MCF 10A (cell line): ENCODE measurements around the gene PKD1. TPM values are rescaled to one million over a fixed set of nuclear protein-coding genes. Genes with fewer than 3 reads are reported as not detected.

Experiments used
- BruUV-seq: library from RNA; stranded (reverse); fragments of 400-500 nt; replicated peaks from 2 replicates; lab custom pipeline; 2021; lab: Mats Ljungman, UMichigan
- CTCF ChIA-PET: fragments of 300-600 bp; sonication (Branson Sonifier 250); formaldehyde crosslinking; extraction: SDS; loops from one replicate; lab custom pipeline; 2021; ENCODE audit warnings: antibody characterized with exemption, inconsistent platforms; lab: Yijun Ruan, JAX
- POLR2A ChIA-PET: fragments of 300-600, 350-650 bp; sonication (Branson Sonifier 250); formaldehyde crosslinking; extraction: SDS; loops from one replicate; lab custom pipeline; 2020; ENCODE audit warnings: antibody characterized with exemption, inconsistent platforms; lab: Yijun Ruan, JAX
- DNase-seq: peaks from one replicate; pipeline ENCODE4 v3.0.0-alpha.2; 2018; ENCODE audit not compliant: unreplicated experiment
- H3K27ac Mint-ChIP-seq: one replicate; pipeline ENCODE4 v1.8.0; 2022; ENCODE audit warnings: mild to moderate bottlenecking, low read depth, mixed read lengths; ENCODE audit not compliant: unreplicated experiment
- H3K27me3 Mint-ChIP-seq: one replicate; pipeline ENCODE4 v1.8.0; 2022; ENCODE audit warnings: mixed read lengths; ENCODE audit not compliant: insufficient read depth, unreplicated experiment
- H3K36me3 Mint-ChIP-seq: one replicate; pipeline ENCODE4 v1.8.0; 2022; ENCODE audit warnings: mild to moderate bottlenecking, moderate library complexity, mixed read lengths; ENCODE audit not compliant: insufficient read depth, unreplicated experiment
- H3K4me1 Mint-ChIP-seq: one replicate; pipeline ENCODE4 v1.8.0; 2022; ENCODE audit warnings: mixed read lengths; ENCODE audit not compliant: insufficient read depth, unreplicated experiment
- H3K4me3 Mint-ChIP-seq: one replicate; pipeline ENCODE4 v1.8.0; 2022; ENCODE audit warnings: mild to moderate bottlenecking, moderate library complexity, mixed read lengths; ENCODE audit not compliant: unreplicated experiment
- H3K9me3 Mint-ChIP-seq: one replicate; pipeline ENCODE4 v1.8.0; 2022; ENCODE audit warnings: mixed read lengths; ENCODE audit not compliant: unreplicated experiment
- CTCF ChIP-seq: fragments of 200-600 bp; IDR thresholded peaks from one replicate; pipeline ENCODE4 v1.8.0; 2022; ENCODE audit warnings: antibody characterized with exemption, mild to moderate bottlenecking; ENCODE audit not compliant: unreplicated experiment
- intact Hi-C: fragments of 100-400 bp; cut with micrococcal nuclease; formaldehyde crosslinking; loops from 2 replicates; pipeline ENCODE4 v1.14.1; 2022
- total RNA-seq: library from RNA; stranded (reverse); gene quantifications from 2 replicates; pipeline ENCODE4 v1.2.3, GENCODE V29; 2022

Gene PKD1
- total RNA-seq, 1 experiment from 2014 or later: 187 TPM

- no peak overlapping the region for H3K27ac Mint-ChIP-seq
- ChIA-PET CTCF (no interaction called here), POLR2A (interaction anchor here (0.6 kb wide), 1 partner anchor 8 kb away, joined by 3 read pairs; no protein-coding TSS in a partner anchor)
- peaks cover 59% of the 10 kb centered on the region for H3K36me3 Mint-ChIP-seq
- TF ChIP-seq CTCF: no peak
- no peaks in the 10 kb centered on the region for H3K9me3 Mint-ChIP-seq
- no TSS peak for BruUV-seq
- intact Hi-C loops: no loop called here
- no peak for DNase-seq
- no peaks in the 10 kb centered on the region for H3K27me3 Mint-ChIP-seq
- H3K4me3 Mint-ChIP-seq: no peak overlapping the region
- peaks cover 4% of the 10 kb centered on the region for H3K4me1 Mint-ChIP-seq
These were observed 42.8 kb downstream of the PKD1 start for GRCh38 chr16:2092866-2093265.

- intact Hi-C loops: no loop called here
These were observed 43.5 kb downstream of the PKD1 start for GRCh38 chr16:2092256-2092620.

GRCh38 chr16:2091547-2092255 lies 44.0 kb downstream of the PKD1 start:
- Mint-ChIP-seq H3K27ac (no peak overlapping the region), H3K27me3 (no peaks in the 10 kb centered on the region), H3K36me3 (peaks cover 52% of the 10 kb centered on the region), H3K9me3 (no peaks in the 10 kb centered on the region), H3K4me3 (no peak overlapping the region), H3K4me1 (peaks cover 4% of the 10 kb centered on the region)
- no TSS peak for BruUV-seq
- intact Hi-C loops: no loop called here
- CTCF ChIA-PET: no interaction called here
- no peak for DNase-seq
- POLR2A ChIA-PET: no interaction called here
- TF ChIP-seq CTCF: no peak

More at GRCh38 chr16:2092256-2092620, 43.5 kb downstream of the PKD1 start:
- no peaks in the 10 kb centered on the region for H3K27me3 Mint-ChIP-seq
- no peak overlapping the region for H3K27ac Mint-ChIP-seq
- no peaks in the 10 kb centered on the region for H3K9me3 Mint-ChIP-seq
- H3K4me1 Mint-ChIP-seq: peaks cover 4% of the 10 kb centered on the region
- DNase-seq: no peak
- H3K4me3 Mint-ChIP-seq: no peak overlapping the region
- ChIA-PET CTCF (no interaction called here), POLR2A (interaction anchor here (0.6 kb wide), 1 partner anchor 9 kb away, joined by 3 read pairs; no protein-coding TSS in a partner anchor)
- H3K36me3 Mint-ChIP-seq: peaks cover 54% of the 10 kb centered on the region
- no TSS peak for BruUV-seq
- no peak for TF ChIP-seq CTCF

- ChIA-PET CTCF (no interaction called here), POLR2A (interaction anchor here (1.2 kb wide), 1 partner anchor 19 kb away, joined by 3 read pairs; no protein-coding TSS in a partner anchor)
- peaks cover 4% of the 10 kb centered on the region for H3K4me1 Mint-ChIP-seq
- BruUV-seq: no TSS peak
- no peak for DNase-seq
- H3K4me3 Mint-ChIP-seq: no peak overlapping the region
- no peak overlapping the region for H3K27ac Mint-ChIP-seq
- no peak for TF ChIP-seq CTCF
- peaks cover 49% of the 10 kb centered on the region for H3K36me3 Mint-ChIP-seq
- intact Hi-C loops: no loop called here
- H3K9me3 Mint-ChIP-seq: no peaks in the 10 kb centered on the region
- H3K27me3 Mint-ChIP-seq: no peaks in the 10 kb centered on the region
These were observed 44.7 kb downstream of the PKD1 start for GRCh38 chr16:2090777-2091546.
